NCI-H510A treated with DMSO at 0.1 percent for 48 hours (cell line): ENCODE measurements around the gene WDR20.

Experiments
- DNase-seq: peaks from one replicate; lab custom pipeline; 2025; lab: John Stamatoyannopoulos, UW

WDR20 gene

GRCh38 chr14:102219316-102219715 is 79.6 kb downstream of the WDR20 start:
- no peak for DNase-seq

- no peak for DNase-seq
These were observed 80.3 kb downstream of the WDR20 start for GRCh38 chr14:102220031-102220430.

- DNase-seq = no peak
These were observed 81.3 kb downstream of the WDR20 start for GRCh38 chr14:102221026-102221425.

- DNase-seq = no peak
These were observed 82.4 kb downstream of the WDR20 start for GRCh38 chr14:102222009-102222575.

- DNase-seq = no peak
These were observed 83.1 kb downstream of the WDR20 start for GRCh38 chr14:102222751-102223150.

GRCh38 chr14:102223682-102224081 is 84.0 kb downstream of the WDR20 start:
- DNase-seq = no peak

- DNase-seq = no peak
These were observed 85.7 kb downstream of the WDR20 start for GRCh38 chr14:102225386-102225785.

GRCh38 chr14:102225936-102226335 is 86.2 kb downstream of the WDR20 start:
- no peak for DNase-seq

- no peak for DNase-seq
These were observed 86.8 kb downstream of the WDR20 start for GRCh38 chr14:102226356-102227125.

GRCh38 chr14:102227184-102227964 is 87.7 kb downstream of the WDR20 start:
- no peak for DNase-seq

- DNase-seq = no peak
These were observed 89.5 kb downstream of the WDR20 start for GRCh38 chr14:102229071-102229738.

- no peak for DNase-seq
These were observed 90.0 kb downstream of the WDR20 start for GRCh38 chr14:102229739-102230092.

- DNase-seq = no peak
These were observed 90.9 kb downstream of the WDR20 start for GRCh38 chr14:102230481-102231210.

GRCh38 chr14:102231476-102232347 is 92.0 kb downstream of the WDR20 start:
- DNase-seq = no peak

- DNase-seq = no peak
These were observed 92.6 kb downstream of the WDR20 start for GRCh38 chr14:102232348-102232625.

GRCh38 chr14:102233081-102233480 is 93.4 kb downstream of the WDR20 start:
- DNase-seq = no peak

- no peak for DNase-seq
These were observed 94.9 kb downstream of the WDR20 start for GRCh38 chr14:102234331-102235264.

GRCh38 chr14:102235275-102235897 is 95.7 kb downstream of the WDR20 start:
- DNase-seq = peak; percentile 72

GRCh38 chr14:102236026-102236425 is 96.3 kb downstream of the WDR20 start:
- no peak for DNase-seq

- no peak for DNase-seq
These were observed 98.4 kb downstream of the WDR20 start for GRCh38 chr14:102238131-102238530.
